Activated naive CD4-positive, alpha-beta T cell treated with anti-CD3 and anti-CD28 coated beads, Interleukin-2, amount 50 U/mL, for 24 hours (primary cell): ENCODE measurements around the gene MGAT5.

ENCODE experiments used
- H3K27ac Mint-ChIP-seq: one replicate; pipeline ENCODE4 v1.8.0; 2021; ENCODE audit warnings: mild to moderate bottlenecking, mixed read lengths
- H3K27me3 Mint-ChIP-seq: one replicate; pipeline ENCODE4 v1.8.0; 2021; ENCODE audit warnings: mixed read lengths
- H3K36me3 Mint-ChIP-seq: one replicate; pipeline ENCODE4 v1.8.0; 2021; ENCODE audit warnings: mixed read lengths
- H3K4me1 Mint-ChIP-seq: one replicate; pipeline ENCODE4 v1.8.0; 2021; ENCODE audit warnings: mixed read lengths
- H3K4me3 Mint-ChIP-seq: one replicate; pipeline ENCODE4 v1.8.0; 2021; ENCODE audit warnings: mild to moderate bottlenecking, mixed read lengths
- H3K9me3 Mint-ChIP-seq: one replicate; pipeline ENCODE4 v1.8.0; 2021; ENCODE audit warnings: mixed read lengths

Gene MGAT5

DNA sequence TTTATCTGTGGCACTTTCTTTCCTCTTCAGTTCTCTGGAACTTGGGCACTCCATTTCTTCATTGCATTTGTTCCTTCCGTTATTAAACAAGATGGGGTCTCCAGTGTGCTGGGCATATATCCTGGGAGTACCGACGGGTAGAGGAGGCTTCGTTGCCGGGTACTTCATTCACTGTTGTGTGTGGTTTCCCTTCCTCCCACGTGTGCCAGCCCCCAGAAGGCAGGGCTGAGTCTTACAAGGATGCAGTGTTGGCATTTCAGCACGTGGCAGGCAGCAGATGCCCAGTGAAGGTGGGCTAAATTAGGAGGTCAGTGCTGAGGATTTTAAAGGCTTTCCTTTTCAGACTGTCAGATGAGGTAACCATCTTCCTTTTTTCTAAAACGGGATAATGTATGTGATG lies 58.6 kb downstream of the MGAT5 start:
- H3K4me3 Mint-ChIP-seq: peak overlapping the region; percentile 74
- no peaks in the 10 kb centered on the region for H3K27me3 Mint-ChIP-seq
- peaks cover 15% of the 10 kb centered on the region for H3K36me3 Mint-ChIP-seq
- H3K4me1 Mint-ChIP-seq: peaks cover 60% of the 10 kb centered on the region
- H3K9me3 Mint-ChIP-seq: no peaks in the 10 kb centered on the region
- H3K27ac Mint-ChIP-seq: peak overlapping the region; percentile 14

DNA sequence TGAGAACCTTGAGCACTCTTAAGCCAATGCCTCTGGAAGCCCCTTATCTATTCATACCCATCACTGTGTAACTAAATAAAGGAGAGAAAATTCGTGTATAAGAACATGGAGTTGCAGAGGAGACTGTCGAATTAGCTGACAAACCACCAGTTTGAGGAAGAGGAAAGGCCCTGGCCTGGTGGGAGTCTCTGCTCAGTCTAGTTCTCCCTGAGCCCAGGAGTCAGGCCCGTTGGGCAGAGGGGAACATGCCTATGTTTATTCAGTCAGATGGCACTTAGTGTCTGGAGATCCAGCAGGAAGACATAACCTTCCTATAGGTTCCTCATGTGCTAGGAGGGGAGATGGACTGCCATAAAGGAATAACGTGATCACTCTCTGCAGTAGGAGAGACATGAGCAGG lies 60.3 kb downstream of the MGAT5 start:
- H3K9me3 Mint-ChIP-seq: no peaks in the 10 kb centered on the region
- no peak overlapping the region for H3K27ac Mint-ChIP-seq
- peaks cover 52% of the 10 kb centered on the region for H3K4me1 Mint-ChIP-seq
- no peak overlapping the region for H3K4me3 Mint-ChIP-seq
- H3K36me3 Mint-ChIP-seq: peaks cover 19% of the 10 kb centered on the region
- H3K27me3 Mint-ChIP-seq: no peaks in the 10 kb centered on the region

DNA sequence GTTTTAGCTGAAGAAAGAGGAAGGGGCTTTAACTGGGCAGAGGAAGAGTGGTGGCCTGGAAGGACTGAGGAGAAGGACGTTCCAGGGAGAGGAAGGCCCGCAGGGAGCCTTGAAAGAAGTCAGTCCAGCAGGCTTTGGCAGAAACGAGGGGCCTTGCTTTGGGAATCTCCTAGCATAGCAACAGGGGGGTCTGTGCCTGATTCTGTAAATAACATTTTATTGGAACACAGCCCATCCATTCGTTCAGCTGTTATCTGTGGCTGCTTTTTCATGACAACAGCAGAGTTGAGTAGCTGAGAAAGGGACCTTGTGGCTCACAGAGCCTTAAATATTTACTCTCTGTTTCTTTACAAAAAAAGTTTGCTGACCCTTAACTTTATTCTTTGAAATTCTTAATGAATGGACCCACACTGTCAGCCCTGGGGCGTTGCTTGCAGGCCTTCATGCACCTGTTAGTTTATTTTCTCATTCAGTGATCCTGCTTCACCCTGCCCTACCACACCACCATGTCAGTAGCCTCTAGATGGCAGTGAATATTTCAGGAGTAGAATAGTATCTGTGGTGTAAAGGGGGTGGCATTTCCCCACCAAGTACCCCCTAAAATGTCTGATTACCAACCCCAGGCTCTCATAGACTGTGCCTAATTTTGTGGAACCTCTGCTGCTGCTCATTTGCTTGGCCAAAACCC lies 61.0 kb downstream of the MGAT5 start:
- Mint-ChIP-seq H3K4me3 (no peak overlapping the region), H3K9me3 (no peaks in the 10 kb centered on the region), H3K27me3 (no peaks in the 10 kb centered on the region), H3K36me3 (peaks cover 21% of the 10 kb centered on the region), H3K27ac (no peak overlapping the region), H3K4me1 (peaks cover 53% of the 10 kb centered on the region)

DNA sequence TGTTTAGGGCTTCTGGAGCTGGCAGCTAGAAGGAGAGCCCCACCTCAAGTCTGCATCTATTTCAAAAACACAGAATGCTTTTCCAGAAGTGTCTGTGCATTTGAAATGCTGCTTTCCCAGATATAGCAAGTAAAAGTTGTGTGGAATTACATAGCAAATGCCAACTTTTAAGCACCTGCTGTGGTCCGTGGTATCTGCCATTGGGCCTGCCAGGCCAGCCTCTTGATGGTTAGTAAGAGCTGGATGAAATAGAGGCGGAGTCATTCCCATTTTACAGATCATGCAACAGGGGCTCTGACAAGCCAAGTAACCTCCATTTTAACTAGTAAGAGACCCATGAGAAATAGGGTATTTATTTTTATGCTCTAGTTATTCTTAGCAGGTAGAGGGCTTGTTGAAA lies 61.6 kb downstream of the MGAT5 start:
- no peaks in the 10 kb centered on the region for H3K9me3 Mint-ChIP-seq
- H3K36me3 Mint-ChIP-seq: peaks cover 23% of the 10 kb centered on the region
- H3K4me1 Mint-ChIP-seq: peaks cover 56% of the 10 kb centered on the region
- H3K27ac Mint-ChIP-seq: no peak overlapping the region
- no peaks in the 10 kb centered on the region for H3K27me3 Mint-ChIP-seq
- no peak overlapping the region for H3K4me3 Mint-ChIP-seq

DNA sequence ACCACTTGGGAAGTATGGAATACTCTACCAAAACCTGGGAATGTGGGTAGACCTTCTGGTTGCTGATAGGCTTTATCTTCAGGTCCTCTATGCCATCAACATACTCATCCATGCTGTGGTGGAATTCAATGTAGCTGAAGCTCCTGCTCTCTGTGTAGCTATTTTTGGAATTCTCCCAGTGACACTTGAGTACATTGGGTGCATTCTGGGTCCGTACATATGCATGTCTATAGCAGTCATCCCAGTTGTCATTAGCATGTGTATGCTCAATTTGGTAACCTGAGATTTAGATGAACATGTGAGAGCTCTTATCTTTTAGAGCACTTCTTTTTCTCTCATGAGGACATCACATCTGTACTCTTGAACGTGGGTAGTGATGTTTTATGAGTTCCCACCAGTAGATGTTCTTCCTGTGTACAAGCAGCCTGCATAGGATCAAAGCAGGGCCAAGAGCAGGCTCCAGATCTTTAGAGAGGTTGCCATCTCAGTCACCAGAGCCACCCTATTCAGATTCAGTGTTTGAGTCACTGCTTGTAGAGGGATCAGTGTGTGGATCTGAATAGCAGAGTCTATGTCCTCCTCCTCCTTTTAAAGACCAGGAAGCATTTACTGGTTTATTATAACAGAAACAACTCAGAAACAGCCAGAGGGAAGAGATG lies 65.9 kb downstream of the MGAT5 start:
- H3K9me3 Mint-ChIP-seq: no peaks in the 10 kb centered on the region
- peaks cover 25% of the 10 kb centered on the region for H3K36me3 Mint-ChIP-seq
- H3K27ac Mint-ChIP-seq: peak overlapping the region; percentile 20
- no peaks in the 10 kb centered on the region for H3K27me3 Mint-ChIP-seq
- peaks cover 61% of the 10 kb centered on the region for H3K4me1 Mint-ChIP-seq
- peak overlapping the region; percentile 43 for H3K4me3 Mint-ChIP-seq

DNA sequence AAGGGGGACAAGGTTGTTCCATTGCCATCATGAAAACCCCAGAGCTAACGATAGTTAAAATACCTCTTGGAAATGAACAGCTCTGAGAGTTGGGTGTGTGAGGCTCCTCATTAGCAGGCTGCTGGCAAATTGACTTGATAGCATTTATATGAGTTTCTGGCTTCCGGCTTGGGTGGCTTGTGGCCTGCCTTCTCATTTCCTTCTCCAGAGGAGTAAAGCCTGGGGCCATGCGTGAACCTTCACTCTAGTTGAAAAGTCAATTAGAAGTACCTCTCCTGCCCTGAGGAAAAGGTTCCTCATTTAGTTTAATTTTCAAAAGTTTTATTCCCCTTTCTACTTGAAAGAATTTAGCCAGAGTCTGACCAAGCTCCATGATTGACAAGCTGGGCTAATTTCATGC lies 67.1 kb downstream of the MGAT5 start:
- Mint-ChIP-seq H3K9me3 (no peaks in the 10 kb centered on the region), H3K27me3 (no peaks in the 10 kb centered on the region), H3K36me3 (peaks cover 29% of the 10 kb centered on the region), H3K4me3 (peak overlapping the region; percentile 15), H3K4me1 (peaks cover 73% of the 10 kb centered on the region), H3K27ac (peak overlapping the region; percentile 19)

DNA sequence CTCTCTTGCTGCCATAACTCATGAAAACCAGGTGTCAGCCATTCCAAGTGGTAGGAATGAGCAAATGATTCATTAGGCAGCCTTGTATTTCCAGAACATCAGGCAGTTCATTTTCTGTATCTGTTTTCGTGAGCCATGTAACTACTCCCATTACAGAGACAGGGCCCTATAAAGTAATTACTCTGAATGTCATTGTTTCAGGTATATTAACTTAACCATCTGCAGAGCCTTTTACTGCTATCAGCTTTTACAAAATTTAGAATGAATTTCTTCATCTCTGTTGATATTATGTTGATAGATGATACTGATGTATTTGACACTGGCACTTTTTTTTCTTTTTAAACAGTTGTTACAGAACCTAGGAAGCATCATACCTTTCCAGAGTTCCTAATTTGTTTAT lies 69.9 kb downstream of the MGAT5 start:
- peaks cover 23% of the 10 kb centered on the region for H3K36me3 Mint-ChIP-seq
- H3K27me3 Mint-ChIP-seq: no peaks in the 10 kb centered on the region
- H3K4me1 Mint-ChIP-seq: peaks cover 80% of the 10 kb centered on the region
- no peaks in the 10 kb centered on the region for H3K9me3 Mint-ChIP-seq
- H3K27ac Mint-ChIP-seq: no peak overlapping the region
- no peak overlapping the region for H3K4me3 Mint-ChIP-seq

DNA sequence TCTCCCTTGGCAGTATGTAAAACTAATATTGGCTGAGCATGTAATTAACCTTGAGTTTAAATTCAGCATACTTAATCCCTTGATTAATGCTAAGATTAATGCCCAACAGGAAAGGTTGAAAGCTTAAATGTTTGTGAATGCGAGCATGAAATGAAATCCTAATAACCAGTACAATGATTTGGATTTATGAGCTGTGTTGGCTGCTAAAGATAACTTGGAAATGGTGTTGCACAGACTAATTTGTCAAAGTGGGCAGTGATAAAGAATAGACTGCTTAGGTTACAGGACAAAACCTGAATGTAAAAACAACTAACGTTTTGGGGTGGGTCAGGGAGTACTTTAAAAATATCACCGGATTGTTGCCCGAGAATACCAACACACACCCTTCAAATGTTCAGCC lies 70.6 kb downstream of the MGAT5 start:
- Mint-ChIP-seq H3K4me1 (peaks cover 74% of the 10 kb centered on the region), H3K27me3 (no peaks in the 10 kb centered on the region), H3K27ac (no peak overlapping the region), H3K9me3 (no peaks in the 10 kb centered on the region), H3K36me3 (peaks cover 19% of the 10 kb centered on the region), H3K4me3 (no peak overlapping the region)

DNA sequence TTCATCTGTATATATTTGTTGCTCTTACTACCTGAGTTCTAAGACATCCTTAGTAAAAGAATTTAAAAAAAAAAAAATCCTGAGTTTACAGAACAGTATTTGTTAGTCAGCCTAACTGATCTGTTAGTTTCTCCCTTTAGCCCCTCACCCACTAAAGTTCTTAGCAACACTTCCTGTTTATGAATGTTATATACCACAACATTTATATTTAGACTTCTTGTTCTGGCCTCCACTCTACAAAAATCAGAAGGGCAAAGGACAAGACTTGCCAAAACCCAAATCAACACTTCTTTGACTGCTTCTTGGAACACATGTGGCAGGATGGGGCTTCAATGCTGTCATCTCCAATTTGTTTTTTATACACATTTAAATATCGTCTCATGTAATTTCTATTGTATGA lies 71.1 kb downstream of the MGAT5 start:
- no peak overlapping the region for H3K27ac Mint-ChIP-seq
- peaks cover 19% of the 10 kb centered on the region for H3K36me3 Mint-ChIP-seq
- no peaks in the 10 kb centered on the region for H3K9me3 Mint-ChIP-seq
- no peaks in the 10 kb centered on the region for H3K27me3 Mint-ChIP-seq
- H3K4me1 Mint-ChIP-seq: peaks cover 69% of the 10 kb centered on the region
- no peak overlapping the region for H3K4me3 Mint-ChIP-seq

DNA sequence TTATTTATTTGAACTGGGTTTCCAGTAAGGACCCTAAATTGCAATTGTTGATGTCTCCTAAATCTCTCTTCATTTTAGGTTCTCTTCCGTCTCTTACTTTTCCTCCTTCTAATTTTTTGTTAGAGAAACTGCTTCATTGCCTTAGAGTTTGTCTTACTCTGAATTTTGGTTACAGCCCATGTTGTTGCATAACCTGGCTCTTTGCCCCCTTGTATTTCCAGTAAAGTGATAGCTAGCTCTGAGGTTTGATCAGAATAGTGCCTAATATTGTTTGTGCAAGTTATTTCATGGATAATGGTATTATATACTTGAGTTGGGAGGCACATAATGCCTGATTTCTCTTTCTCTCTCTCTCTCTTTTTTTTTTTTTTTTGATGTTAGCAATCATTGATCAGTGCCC lies 71.8 kb downstream of the MGAT5 start:
- H3K4me3 Mint-ChIP-seq: no peak overlapping the region
- H3K27ac Mint-ChIP-seq: no peak overlapping the region
- H3K27me3 Mint-ChIP-seq: no peaks in the 10 kb centered on the region
- H3K9me3 Mint-ChIP-seq: no peaks in the 10 kb centered on the region
- peaks cover 61% of the 10 kb centered on the region for H3K4me1 Mint-ChIP-seq
- peaks cover 18% of the 10 kb centered on the region for H3K36me3 Mint-ChIP-seq

DNA sequence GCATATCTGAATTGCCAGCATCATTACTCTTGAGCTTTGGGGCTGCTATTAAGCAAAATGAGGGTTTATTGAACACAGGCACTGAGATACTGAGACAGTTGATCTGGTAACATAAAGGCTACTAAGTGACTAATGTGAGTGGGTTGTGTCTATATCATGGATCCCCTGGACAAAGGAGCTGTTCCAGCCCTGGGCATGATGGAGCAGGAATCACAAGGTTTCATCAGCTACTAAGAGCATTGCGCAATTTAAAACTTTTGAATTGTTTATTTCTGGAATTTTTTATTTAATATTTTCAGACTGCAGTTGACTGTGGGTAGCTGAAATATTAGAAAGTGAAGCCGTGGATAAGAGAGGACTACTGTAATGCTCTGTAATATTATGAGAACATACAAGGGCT lies 73.5 kb downstream of the MGAT5 start:
- Mint-ChIP-seq H3K36me3 (peaks cover 26% of the 10 kb centered on the region), H3K9me3 (no peaks in the 10 kb centered on the region), H3K4me3 (no peak overlapping the region), H3K4me1 (peaks cover 45% of the 10 kb centered on the region), H3K27me3 (no peaks in the 10 kb centered on the region), H3K27ac (no peak overlapping the region)

DNA sequence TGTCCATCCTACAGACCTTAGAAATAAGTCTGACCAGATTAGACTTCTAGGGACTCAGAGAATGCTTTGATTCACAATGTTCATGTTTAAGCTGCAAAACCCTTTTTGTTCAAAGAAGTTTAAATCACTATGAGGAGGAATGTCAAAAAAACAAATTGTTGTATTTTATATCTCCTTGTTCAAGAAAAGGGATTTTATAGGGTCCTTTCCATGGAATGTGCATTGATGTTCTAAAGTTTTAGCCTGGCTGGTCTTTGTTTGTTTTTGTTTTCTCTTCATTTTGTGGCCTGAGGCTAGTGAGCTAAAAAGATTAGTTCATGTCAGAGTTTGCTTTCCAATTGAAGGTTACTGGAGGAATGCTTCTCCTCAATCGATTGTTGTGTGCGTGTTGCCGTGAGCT lies 77.2 kb downstream of the MGAT5 start:
- Mint-ChIP-seq H3K4me3 (no peak overlapping the region), H3K4me1 (peaks cover 7% of the 10 kb centered on the region), H3K9me3 (no peaks in the 10 kb centered on the region), H3K36me3 (peaks cover 20% of the 10 kb centered on the region), H3K27me3 (no peaks in the 10 kb centered on the region), H3K27ac (no peak overlapping the region)

DNA sequence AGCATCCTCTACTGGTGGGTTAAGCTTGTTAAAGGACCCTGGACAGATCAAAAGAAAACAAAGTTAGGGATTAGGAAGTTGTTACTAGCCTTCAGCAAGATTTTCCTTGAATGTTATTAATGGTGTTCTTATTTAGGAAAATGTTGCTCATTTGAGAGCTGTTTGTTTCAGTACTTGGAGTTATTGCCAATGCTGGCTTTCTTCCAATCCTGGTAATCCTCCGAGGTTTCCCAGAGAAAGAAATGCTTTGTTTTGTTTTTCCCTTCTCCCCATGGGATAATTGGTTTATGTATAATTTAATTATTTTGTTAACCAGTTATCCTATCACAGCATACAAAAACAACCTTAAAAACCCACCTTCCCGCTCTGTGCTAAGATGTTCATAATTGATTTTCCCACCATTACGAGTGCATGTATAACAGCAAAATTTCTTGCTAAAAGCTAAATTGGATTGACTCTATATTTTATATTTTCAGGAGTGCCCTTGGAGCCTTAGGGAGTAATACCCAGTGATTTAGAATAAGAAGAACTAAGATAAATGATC lies 79.8 kb downstream of the MGAT5 start:
- peaks cover 21% of the 10 kb centered on the region for H3K36me3 Mint-ChIP-seq
- no peaks in the 10 kb centered on the region for H3K4me1 Mint-ChIP-seq

DNA sequence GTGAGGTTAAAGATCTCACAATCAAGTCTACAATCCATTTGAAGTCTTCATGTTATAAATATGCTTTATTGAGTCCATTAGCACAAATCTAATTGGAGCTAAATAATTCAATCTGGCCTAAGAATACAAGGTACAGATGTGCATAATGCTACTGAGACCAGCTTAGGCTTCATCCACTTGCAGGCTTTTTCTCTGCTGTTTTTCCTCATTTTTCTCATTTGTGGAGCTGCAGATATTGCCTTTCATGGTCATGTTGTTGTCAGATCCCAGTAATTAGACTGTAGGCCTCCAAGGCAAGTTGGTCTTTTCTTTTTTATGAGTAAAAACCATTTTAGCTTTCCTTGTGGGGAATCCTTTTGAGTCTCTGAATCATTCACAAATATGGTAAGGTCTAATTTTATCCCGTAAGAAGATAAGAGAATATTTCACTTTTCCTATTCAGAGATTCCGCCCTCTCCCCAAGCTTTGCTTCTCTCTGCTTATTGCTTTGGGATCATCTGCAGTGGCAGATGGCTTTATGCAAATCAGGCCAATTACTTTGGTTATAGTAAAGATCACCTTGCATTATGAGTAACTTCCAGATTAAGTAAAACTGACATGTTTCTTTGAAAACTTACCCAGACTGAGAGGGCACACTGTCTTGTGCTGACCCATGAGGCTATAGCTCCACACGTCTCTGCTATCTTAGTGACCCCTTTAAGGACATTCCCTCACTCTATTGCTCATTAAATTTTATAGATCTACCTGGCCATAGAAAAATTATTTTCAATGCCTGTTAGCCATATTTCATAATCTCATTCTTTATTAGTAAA lies 80.9 kb downstream of the MGAT5 start:
- no peaks in the 10 kb centered on the region for H3K4me1 Mint-ChIP-seq
- H3K9me3 Mint-ChIP-seq: no peaks in the 10 kb centered on the region
- H3K27me3 Mint-ChIP-seq: no peaks in the 10 kb centered on the region
- H3K4me3 Mint-ChIP-seq: no peak overlapping the region
- peaks cover 23% of the 10 kb centered on the region for H3K36me3 Mint-ChIP-seq
- H3K27ac Mint-ChIP-seq: no peak overlapping the region

More for the DNA sequence above, 79.8 kb downstream of the MGAT5 start:
- no peak overlapping the region for H3K27ac Mint-ChIP-seq
- no peaks in the 10 kb centered on the region for H3K27me3 Mint-ChIP-seq
- no peaks in the 10 kb centered on the region for H3K9me3 Mint-ChIP-seq
- no peak overlapping the region for H3K4me3 Mint-ChIP-seq

DNA sequence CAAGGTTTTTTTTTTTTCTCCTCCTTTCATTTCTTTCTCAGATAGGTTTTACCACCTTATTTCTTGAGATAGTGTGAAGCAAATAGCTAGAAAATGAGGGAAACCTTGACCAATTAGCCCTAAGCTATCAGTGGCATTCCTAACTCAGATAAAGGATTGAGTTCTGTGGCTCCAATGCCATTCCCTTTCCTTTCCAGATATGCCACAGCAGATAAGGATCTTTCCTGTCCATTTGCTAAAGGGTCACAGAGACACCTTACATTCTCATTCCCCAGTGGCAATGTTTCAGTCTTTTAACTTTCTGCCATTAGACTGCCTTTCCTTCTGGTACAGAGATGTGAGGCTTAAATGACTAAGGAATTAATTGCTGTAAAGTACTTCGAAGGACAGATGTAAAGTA lies 81.7 kb downstream of the MGAT5 start:
- no peak overlapping the region for H3K27ac Mint-ChIP-seq
- no peaks in the 10 kb centered on the region for H3K9me3 Mint-ChIP-seq
- peaks cover 26% of the 10 kb centered on the region for H3K36me3 Mint-ChIP-seq
- H3K4me3 Mint-ChIP-seq: no peak overlapping the region
- no peaks in the 10 kb centered on the region for H3K27me3 Mint-ChIP-seq
- no peaks in the 10 kb centered on the region for H3K4me1 Mint-ChIP-seq

DNA sequence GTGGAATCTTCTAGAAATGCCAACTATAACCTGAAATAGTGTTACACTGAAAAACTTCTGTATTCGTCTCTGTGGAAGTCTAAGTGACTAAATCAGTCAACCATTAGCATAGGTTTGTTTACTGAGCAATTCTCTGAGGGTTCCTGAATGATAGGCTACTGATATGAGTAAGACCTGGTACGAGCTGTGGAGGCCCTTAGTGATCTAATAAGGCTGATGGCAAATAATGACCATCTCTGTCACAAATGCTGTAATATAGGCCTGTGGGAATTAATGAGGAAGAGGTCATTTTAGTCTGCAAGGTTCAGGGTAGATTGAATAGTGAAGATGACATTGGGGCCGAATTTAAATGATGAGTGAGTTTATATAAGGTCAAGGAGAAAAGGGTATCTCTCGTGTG lies 82.5 kb downstream of the MGAT5 start:
- Mint-ChIP-seq H3K4me3 (no peak overlapping the region), H3K27ac (peak overlapping the region; percentile 27), H3K27me3 (no peaks in the 10 kb centered on the region), H3K4me1 (no peaks in the 10 kb centered on the region), H3K9me3 (no peaks in the 10 kb centered on the region), H3K36me3 (peaks cover 26% of the 10 kb centered on the region)
